Heart right ventricle (tissue), 16 donors: ENCODE data around the gene TTLL12. TPM values are rescaled to one million over a fixed set of nuclear protein-coding genes. Genes with fewer than 3 reads are reported as not detected.
A peak's percentile ranks its signal among the peaks of the same experiment; 100 is the strongest.

Experiments
- ATAC-seq, 8 donors: fragments of 200-7000 bp; cut with Tn5 transposase; one replicate each; pipeline ENCODE4 v1.9.1; 2020; ENCODE audit warnings: mild to moderate bottlenecking in 8 of 8, moderate library complexity in 8 of 8, moderate number of reproducible peaks in 1 of 8
- DNase-seq, 2 donors: peaks; one replicate each; pipeline ENCODE4 v3.0.0-alpha.2; 2020
- H3K27ac ChIP-seq, 10 donors: fragments of 200-600 bp; sonication (generic) in 2 of 10; one replicate each; pipeline versions ENCODE4 v1.5.0 to v1.8.0; 2020 to 2022; ENCODE audit warnings: mild to moderate bottlenecking in 3 of 10
- H3K27me3 ChIP-seq, 7 donors: fragments of 200-600 bp; one replicate each; pipeline ENCODE4 v1.8.0; 2021 to 2022; ENCODE audit warnings: mild to moderate bottlenecking in 2 of 7
- H3K36me3 ChIP-seq, 9 donors: fragments of 200-600 bp; sonication (generic) in 1 of 9; one replicate each; pipeline versions ENCODE4 v1.5.0 to v1.8.0; 2020 to 2022; ENCODE audit warnings: mild to moderate bottlenecking in 2 of 9
- H3K4me1 ChIP-seq, 9 donors: fragments of 200-600 bp; sonication (generic) in 1 of 9; one replicate each; pipeline versions ENCODE4 v1.5.0 to v1.8.0; 2020 to 2022; ENCODE audit warnings: mild to moderate bottlenecking in 4 of 9
- H3K4me3 ChIP-seq, 10 donors: fragments of 200-600 bp; sonication (generic) in 2 of 10; one replicate each; pipeline versions ENCODE4 v1.5.0 to v1.8.0; 2020 to 2022; ENCODE audit warnings: mild to moderate bottlenecking in 7 of 10, moderate library complexity in 2 of 10
- H3K9me3 ChIP-seq, 11 donors: fragments of 200-600 bp in 10 of 11; sonication (generic) in 2 of 11; one replicate each; pipeline versions ENCODE4 v1.5.0 to v1.8.0; 2013 to 2022; ENCODE audit warnings: mild to moderate bottlenecking in 2 of 11, control low read depth in 1 of 11, moderate library complexity in 1 of 11
- WGBS, 2 donors: extraction: QIAGEN DNeasy Blood & Tissue Kit; methylation state at CpG; one replicate each; pipeline ENCODE4 v1.1.7; 2013; ENCODE audit warnings: inconsistent platforms in 1 of 2; 5-methylcytosine and 5-hydroxymethylcytosine counted together
- intact Hi-C, 10 donors: fragments of 100-400 bp; cut with DNase I; formaldehyde crosslinking; loops; one replicate each; pipeline versions ENCODE4 v1.11.1 to v1.14.2; 2022
- polyA plus RNA-seq, 2 donors: library from polyadenylated mRNA; stranded (reverse); fragments of 200-250 nt; gene quantifications; one replicate each; pipeline ENCODE4 v1.2.3, GENCODE V29; 2013
- total RNA-seq, 10 donors: library from RNA; stranded (reverse); fragmentation: NEBNext Ultra II Directional in 3 of 10; extraction: Animal tissue kit (Norgen Biotek cat#: 25700) in 3 of 10; gene quantifications; one replicate each; pipeline versions ENCODE4 v1.2.1 to v1.2.4, GENCODE V29; 2021 to 2023
- TF ChIP-seq, protein P1 (sequence below), 9 donors: fragments of 200-600 bp; sonication (generic) in 2 of 9; IDR thresholded peaks; one replicate each; pipeline versions ENCODE4 v1.5.0 to v1.8.0; 2021 to 2022; ENCODE audit warnings: antibody characterized with exemption in 9 of 9, mild to moderate bottlenecking in 5 of 9, moderate library complexity in 1 of 9
- donor health status: Arrhythmogenic right ventricular cardiomyopathy.
- donor health status: ischemic (EF 13 %, LVEDD 7.1; RV severe dilation, severe dysfunction).
- donor health status: healthy with polysubstance abuse.
- donor health status: DM: no; HTN: yes; CAD: no.
- donor health status: DM: no; HTN: no; CAD: no.
- donor health status: ischemic (EF 25% LVEDD 6.9; RV normal size, moderate dysfunction).
- donor health status: ischemic (EF 25% LVEDD 5.7; RV mildly dilated, moderate dysfunction).
- donor health status: healthy.
- donor health status: DM: yes; HTN: yes; CAD: no.
- donor health status: Ischemic cardiomyopathy.
- donor health status: ischemic (EF 35%, LVEDD 5.7; RV mildly dilated, moderate dysfunction).
- donor health status: nonischemic (EF 11% LVEDD 7.7; RV severe dilation, severe dysfunction).
- donor health status: DM: yes; HTN: yes; CAD: no.
- donor health status: PGD.
- donor health status: ischemic (EF 29% LVEDD 5.4; RV normal size, mild dysfunction).
- donor health status: nonischemic (EF 23%, LVEDD 6.1; RV moderate dilation, normal function).

The TTLL12 gene
- total and polyA plus RNA-seq, 12 donors = 8.0 to 18.9 (median 9.6) TPM

DNA sequence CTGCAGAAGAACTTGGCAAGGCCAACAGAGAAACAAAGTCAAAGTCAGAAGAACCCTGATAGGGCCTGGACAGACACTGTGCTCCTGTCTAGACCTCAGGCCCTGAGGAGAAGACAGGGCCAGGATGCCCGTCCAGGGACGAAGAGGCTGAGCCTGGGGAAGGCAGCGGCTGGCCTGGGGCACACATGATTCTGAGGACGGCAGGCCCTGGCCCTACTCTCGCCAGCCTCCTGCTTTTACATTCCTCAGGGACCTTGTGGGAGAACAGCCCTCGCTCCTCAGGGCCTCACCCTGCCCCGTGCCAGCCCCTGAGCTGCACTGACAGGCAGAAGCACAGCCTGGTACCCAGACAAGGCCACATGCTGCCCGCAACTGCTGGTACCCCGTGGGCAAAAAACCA, 43.6 kb upstream of the TTLL12 start:
- 76% methylated on average over 9 of the region's 9 CpGs for WGBS, 2 donors
- H3K27ac ChIP-seq = no peak overlapping the region
- no peak overlapping the region for H3K4me3 ChIP-seq
- intact Hi-C loops = loop anchor here in 9 of 10 donors (2.0 to 10.0 kb wide), 7 partner anchors 42 to 157 kb away; partner anchors contain the start of gene SCUBE1 (in 1 of the 9)
- peaks cover 0 to 2% (median 0%) of the 10 kb centered on the region in 9 donors for H3K4me1 ChIP-seq
- no peak for DNase-seq
- H3K36me3 ChIP-seq = no peaks in the 10 kb centered on the region
- TF ChIP-seq, protein P1, sequence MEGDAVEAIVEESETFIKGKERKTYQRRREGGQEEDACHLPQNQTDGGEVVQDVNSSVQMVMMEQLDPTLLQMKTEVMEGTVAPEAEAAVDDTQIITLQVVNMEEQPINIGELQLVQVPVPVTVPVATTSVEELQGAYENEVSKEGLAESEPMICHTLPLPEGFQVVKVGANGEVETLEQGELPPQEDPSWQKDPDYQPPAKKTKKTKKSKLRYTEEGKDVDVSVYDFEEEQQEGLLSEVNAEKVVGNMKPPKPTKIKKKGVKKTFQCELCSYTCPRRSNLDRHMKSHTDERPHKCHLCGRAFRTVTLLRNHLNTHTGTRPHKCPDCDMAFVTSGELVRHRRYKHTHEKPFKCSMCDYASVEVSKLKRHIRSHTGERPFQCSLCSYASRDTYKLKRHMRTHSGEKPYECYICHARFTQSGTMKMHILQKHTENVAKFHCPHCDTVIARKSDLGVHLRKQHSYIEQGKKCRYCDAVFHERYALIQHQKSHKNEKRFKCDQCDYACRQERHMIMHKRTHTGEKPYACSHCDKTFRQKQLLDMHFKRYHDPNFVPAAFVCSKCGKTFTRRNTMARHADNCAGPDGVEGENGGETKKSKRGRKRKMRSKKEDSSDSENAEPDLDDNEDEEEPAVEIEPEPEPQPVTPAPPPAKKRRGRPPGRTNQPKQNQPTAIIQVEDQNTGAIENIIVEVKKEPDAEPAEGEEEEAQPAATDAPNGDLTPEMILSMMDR (IDR thresholded peaks at IDR 0.05) = no peak
- no peaks in the 10 kb centered on the region for H3K9me3 ChIP-seq
- peaks cover 0 to 37% (median 9%) of the 10 kb centered on the region in 7 donors for H3K27me3 ChIP-seq
- no peak for ATAC-seq

DNA sequence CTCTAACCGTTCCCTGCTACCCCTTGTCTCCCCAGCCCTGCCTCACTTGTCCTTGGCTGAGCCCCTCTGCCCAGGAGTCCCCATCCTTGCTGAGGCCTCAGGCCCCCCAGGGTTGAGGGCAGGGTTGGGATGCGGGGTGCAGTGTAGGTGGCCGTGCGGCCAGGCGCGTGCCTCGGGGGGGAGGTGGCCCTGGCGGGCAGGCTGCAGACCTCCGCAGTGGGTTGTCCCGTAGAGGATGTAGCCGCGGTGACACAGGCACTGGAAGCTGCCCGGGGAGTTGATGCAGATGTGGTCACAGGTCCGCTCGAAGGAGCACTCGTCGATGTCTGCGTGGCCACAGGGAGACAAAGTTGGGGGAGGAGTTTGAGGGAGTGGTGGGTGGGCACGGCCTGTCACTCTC, 41.9 kb upstream of the TTLL12 start:
- Histone ChIP-seq H3K4me1 (no peaks in the 10 kb centered on the region), H3K36me3 (no peaks in the 10 kb centered on the region), H3K9me3 (no peaks in the 10 kb centered on the region), H3K27ac (no peak overlapping the region), H3K27me3 (peaks cover 0 to 34% (median 9%) of the 10 kb centered on the region in 7 donors), H3K4me3 (no peak overlapping the region)
- ATAC-seq (no peak), DNase-seq (no peak)
- intact Hi-C loops = loop anchor here in 2 of 10 donors (2.0 to 5.0 kb wide), 3 partner anchors 118 to 158 kb away; no protein-coding TSS in a partner anchor
- WGBS, 2 donors = 73 to 78% methylated on average over 19 of the region's 19 CpGs
- TF ChIP-seq, protein P1 (IDR thresholded peaks at IDR 0.05) = no peak

DNA sequence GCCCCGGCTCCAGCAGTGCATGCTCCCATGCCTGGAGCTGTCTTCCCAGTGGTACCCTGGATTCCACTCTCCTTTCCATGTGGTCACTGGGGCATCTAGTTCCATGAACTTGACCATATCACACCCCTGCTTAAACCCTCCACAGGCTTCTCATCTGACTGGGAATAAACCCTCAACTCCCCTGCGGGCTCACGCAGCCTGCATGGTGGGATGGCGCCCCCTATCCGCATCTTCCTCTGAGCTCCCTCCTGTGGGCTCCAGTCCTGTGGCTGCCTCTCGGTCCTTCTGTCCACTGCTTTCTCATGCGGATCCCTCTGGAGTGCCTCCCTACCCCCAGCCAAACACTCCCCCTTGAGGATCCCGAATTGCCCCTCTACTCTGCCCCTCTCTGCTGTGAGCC, 41.4 kb upstream of the TTLL12 start:
- Histone ChIP-seq H3K4me3 (no peak overlapping the region), H3K4me1 (no peaks in the 10 kb centered on the region), H3K36me3 (no peaks in the 10 kb centered on the region), H3K27me3 (peaks cover 0 to 29% (median 9%) of the 10 kb centered on the region in 7 donors), H3K27ac (no peak overlapping the region), H3K9me3 (no peaks in the 10 kb centered on the region)
- ATAC-seq = peak in 1 of 8 donors; percentile 58
- TF ChIP-seq, protein P1 (IDR thresholded peaks at IDR 0.05) = peak; percentile 12 to 52 (median 38)
- 55 to 64% methylated on average over 8 of the region's 8 CpGs for WGBS, 2 donors
- peak; percentile 35 to 36 for DNase-seq
- intact Hi-C loops = loop anchor here in 2 of 10 donors (2.0 to 5.0 kb wide), 3 partner anchors 119 to 159 kb away; no protein-coding TSS in a partner anchor

DNA sequence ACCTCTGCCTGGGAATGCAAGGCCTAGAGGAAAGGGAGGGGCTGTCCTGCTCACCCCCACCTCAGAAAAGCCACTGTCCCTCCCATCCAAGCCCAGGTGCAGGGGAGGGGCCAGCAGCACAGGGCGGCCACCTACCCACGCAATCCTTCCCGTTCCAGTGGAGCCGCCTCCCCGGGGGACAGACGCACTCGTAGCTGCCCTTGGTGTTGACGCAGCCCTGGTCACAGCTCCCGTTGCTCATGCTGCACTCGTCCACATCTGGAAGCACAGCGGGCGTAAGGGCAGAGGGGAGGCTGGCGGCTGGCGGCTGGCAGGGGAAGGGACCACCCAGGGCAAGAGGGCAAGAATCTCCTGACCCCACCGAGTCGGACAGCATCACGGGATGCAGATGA, 40.3 kb upstream of the TTLL12 start:
- ATAC-seq = peak in 1 of 8 donors; percentile 42
- no peaks in the 10 kb centered on the region for H3K36me3 ChIP-seq

More for the DNA sequence above, 40.3 kb upstream of the TTLL12 start:
- no peak for DNase-seq
- TF ChIP-seq, protein P1 (IDR thresholded peaks at IDR 0.05) = no peak
- Histone ChIP-seq H3K4me1 (peaks cover 4 to 11% (median 8%) of the 10 kb centered on the region in 9 donors), H3K4me3 (no peak overlapping the region), H3K27me3 (peaks cover 0 to 22% (median 7%) of the 10 kb centered on the region in 7 donors), H3K27ac (no peak overlapping the region), H3K9me3 (no peaks in the 10 kb centered on the region)
- intact Hi-C loops = loop anchor here in 2 of 10 donors (5.0 kb wide), 2 partner anchors 120 to 160 kb away; no protein-coding TSS in a partner anchor
- WGBS, 2 donors = 60 to 64% methylated on average over 17 of the region's 17 CpGs
